RWPE1 (cell line): Measurements from ENCODE around the gene ANO6.

Source experiments
- CTCF ChIA-PET: fragments of 350-600 bp; sonication (Branson Sonifier 250); formaldehyde crosslinking; extraction: SDS; loops from one replicate; lab custom pipeline; 2021; lab: Yijun Ruan, JAX
- POLR2A ChIA-PET: fragments of 400-600 bp; formaldehyde crosslinking; extraction: SDS; loops from one replicate; lab custom pipeline; 2020; ENCODE audit warnings: antibody characterized with exemption; ENCODE audit not compliant: low non-redundant PET; lab: Yijun Ruan, JAX
- DNase-seq: peaks from one replicate; pipeline ENCODE4 v3.0.0; 2012; ENCODE audit warnings: low spot score
- H3K27ac ChIP-seq: fragments of 450-650 bp; 2 replicates; pipeline ENCODE4 v1.5.1; 2017
- CTCF ChIP-seq: fragments of 450-650 bp; conservative IDR thresholded peaks from 2 replicates; pipeline ENCODE4 v1.5.1; 2017; ENCODE audit warnings: low read depth, mild to moderate bottlenecking

ANO6 gene

GRCh38 chr12:45223868-45224267, 8.0 kb downstream of the ANO6 start:
- H3K27ac ChIP-seq, result peak overlapping the region; percentile 35; the same call in 1 of the 2 replicates
- CTCF ChIA-PET, result no interaction called here
- POLR2A ChIA-PET, result no interaction called here
- no peak for DNase-seq
- no peak for TF ChIP-seq CTCF

GRCh38 chr12:45224311-45224710, 8.4 kb downstream of the ANO6 start:
- CTCF ChIA-PET, result no interaction called here
- POLR2A ChIA-PET, result no interaction called here

GRCh38 chr12:45226021-45226420, 10.1 kb downstream of the ANO6 start:
- TF ChIP-seq CTCF, result no peak
- no peak for DNase-seq
- ChIA-PET POLR2A (no interaction called here), CTCF (no interaction called here)
- H3K27ac ChIP-seq, result no peak overlapping the region

More at GRCh38 chr12:45224311-45224710, 8.4 kb downstream of the ANO6 start:
- no peak for DNase-seq
- no peak for TF ChIP-seq CTCF
- H3K27ac ChIP-seq, result peak overlapping the region; percentile 35; the same call in 1 of the 2 replicates

- no peak for DNase-seq
- H3K27ac ChIP-seq, result no peak overlapping the region
- no peak for TF ChIP-seq CTCF
- CTCF ChIA-PET, result no interaction called here
- POLR2A ChIA-PET, result no interaction called here
Measured at GRCh38 chr12:45227316-45228067, 11.6 kb downstream of the ANO6 start.

- CTCF ChIA-PET, result no interaction called here
- TF ChIP-seq CTCF, result no peak
- POLR2A ChIA-PET, result no interaction called here
- H3K27ac ChIP-seq, result no peak overlapping the region
- peak; percentile 30 for DNase-seq
Measured at GRCh38 chr12:45231515-45232145, 15.7 kb downstream of the ANO6 start.

GRCh38 chr12:45232146-45232755, 16.4 kb downstream of the ANO6 start:
- ChIA-PET CTCF (interaction anchor here (0.6 kb wide), 1 partner anchor 210 kb away, joined by 3 read pairs; no protein-coding TSS in a partner anchor), POLR2A (no interaction called here)
- TF ChIP-seq CTCF, result no peak

More at GRCh38 chr12:45232146-45232755, 16.4 kb downstream of the ANO6 start:
- H3K27ac ChIP-seq, result peak overlapping the region; percentile 76; the same call in 1 of the 2 replicates
- DNase-seq, result no peak
